Lower leg skin (tissue), 3 donors: ENCODE results near the gene GLIS2.

Experiments
- CTCF ChIP-seq, 3 donors: fragments of 450-650 bp; IDR thresholded peaks; one replicate each; pipeline ENCODE4 v1.5.1; 2016; ENCODE audit warnings: antibody characterized with exemption in 3 of 3, mild to moderate bottlenecking in 3 of 3, moderate library complexity in 2 of 3
- POLR2A ChIP-seq, 2 donors: fragments of 450-650 bp; IDR thresholded peaks; one replicate each; pipeline ENCODE4 v1.6.1; 2016 to 2017; ENCODE audit warnings: antibody characterized with exemption in 2 of 2, mild to moderate bottlenecking in 1 of 2, moderate library complexity in 1 of 2

- TF ChIP-seq CTCF (IDR thresholded peaks at IDR 0.05) (no peak), POLR2A (IDR thresholded peaks at IDR 0.05) (no peak)
Measured at GRCh38 chr16:4372001-4372577, 56.2 kb downstream of the GLIS2 start.
